ENCODE measurements around the gene NLRP6.

GRCh38 chr11:288478-289397, 10.5 kb downstream of the NLRP6 start, which contains the start of gene PGGHG:
- TF ChIP-seq, protein P1, sequence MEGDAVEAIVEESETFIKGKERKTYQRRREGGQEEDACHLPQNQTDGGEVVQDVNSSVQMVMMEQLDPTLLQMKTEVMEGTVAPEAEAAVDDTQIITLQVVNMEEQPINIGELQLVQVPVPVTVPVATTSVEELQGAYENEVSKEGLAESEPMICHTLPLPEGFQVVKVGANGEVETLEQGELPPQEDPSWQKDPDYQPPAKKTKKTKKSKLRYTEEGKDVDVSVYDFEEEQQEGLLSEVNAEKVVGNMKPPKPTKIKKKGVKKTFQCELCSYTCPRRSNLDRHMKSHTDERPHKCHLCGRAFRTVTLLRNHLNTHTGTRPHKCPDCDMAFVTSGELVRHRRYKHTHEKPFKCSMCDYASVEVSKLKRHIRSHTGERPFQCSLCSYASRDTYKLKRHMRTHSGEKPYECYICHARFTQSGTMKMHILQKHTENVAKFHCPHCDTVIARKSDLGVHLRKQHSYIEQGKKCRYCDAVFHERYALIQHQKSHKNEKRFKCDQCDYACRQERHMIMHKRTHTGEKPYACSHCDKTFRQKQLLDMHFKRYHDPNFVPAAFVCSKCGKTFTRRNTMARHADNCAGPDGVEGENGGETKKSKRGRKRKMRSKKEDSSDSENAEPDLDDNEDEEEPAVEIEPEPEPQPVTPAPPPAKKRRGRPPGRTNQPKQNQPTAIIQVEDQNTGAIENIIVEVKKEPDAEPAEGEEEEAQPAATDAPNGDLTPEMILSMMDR (IDR thresholded peaks at IDR 0.05) = no peak
- TF ChIP-seq POLR2A (IDR thresholded peaks at IDR 0.05) (no peak), POLR2AphosphoS5 (IDR thresholded peaks at IDR 0.05) (no peak)
